Stimulated activated CD4-positive, alpha-beta T cell treated with anti-CD3 and anti-CD28 coated beads, Interleukin-15, amount 100 ng/mL, for 48 hours (primary cell): Measurements from ENCODE around the gene FOLR2.
"Not testable (repeated sequence)": the region's sequence is repeated elsewhere in the genome, so short reads cannot be mapped to it uniquely, and the experiment has no call there.

Source experiments
- DNase-seq, 2 donors: peaks; one replicate each; pipeline ENCODE4 v3.0.0-alpha.2; 2020; ENCODE audit warnings: low read depth in 2 of 2

FOLR2 gene

GRCh38 chr11:72240461-72241290 lies 24.1 kb downstream of the FOLR2 start:
- DNase-seq: no peak

- no peak for DNase-seq
These were observed 24.7 kb downstream of the FOLR2 start for GRCh38 chr11:72241291-72241781.

GRCh38 chr11:72242141-72242540 lies 25.5 kb downstream of the FOLR2 start:
- DNase-seq: no peak

GRCh38 chr11:72243173-72244059 lies 26.8 kb downstream of the FOLR2 start:
- no peak for DNase-seq

DNA sequence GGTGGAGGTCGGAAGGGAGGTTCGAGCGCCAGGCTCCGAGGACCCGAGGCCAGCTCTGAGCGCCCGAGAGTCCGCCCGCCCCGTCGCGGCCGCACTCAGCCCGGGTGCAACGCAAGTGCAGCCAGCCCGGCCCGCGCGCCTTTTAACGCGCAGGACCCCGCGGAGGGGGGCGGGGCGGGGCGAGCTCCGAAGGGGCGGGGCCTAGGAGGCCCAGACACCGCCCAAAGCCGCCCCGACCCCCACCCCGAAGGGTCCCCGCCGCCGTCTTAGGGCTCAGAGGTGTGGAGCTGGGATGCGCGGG lies 27.4 kb downstream of the FOLR2 start, which contains the start of gene PHOX2A:
TSS of gene PHOX2A (minus strand) at position 117 of the 301 bp plus-strand sequence. CDS start 172 bp downstream, outside the sequence.
- DNase-seq: no peak

DNA sequence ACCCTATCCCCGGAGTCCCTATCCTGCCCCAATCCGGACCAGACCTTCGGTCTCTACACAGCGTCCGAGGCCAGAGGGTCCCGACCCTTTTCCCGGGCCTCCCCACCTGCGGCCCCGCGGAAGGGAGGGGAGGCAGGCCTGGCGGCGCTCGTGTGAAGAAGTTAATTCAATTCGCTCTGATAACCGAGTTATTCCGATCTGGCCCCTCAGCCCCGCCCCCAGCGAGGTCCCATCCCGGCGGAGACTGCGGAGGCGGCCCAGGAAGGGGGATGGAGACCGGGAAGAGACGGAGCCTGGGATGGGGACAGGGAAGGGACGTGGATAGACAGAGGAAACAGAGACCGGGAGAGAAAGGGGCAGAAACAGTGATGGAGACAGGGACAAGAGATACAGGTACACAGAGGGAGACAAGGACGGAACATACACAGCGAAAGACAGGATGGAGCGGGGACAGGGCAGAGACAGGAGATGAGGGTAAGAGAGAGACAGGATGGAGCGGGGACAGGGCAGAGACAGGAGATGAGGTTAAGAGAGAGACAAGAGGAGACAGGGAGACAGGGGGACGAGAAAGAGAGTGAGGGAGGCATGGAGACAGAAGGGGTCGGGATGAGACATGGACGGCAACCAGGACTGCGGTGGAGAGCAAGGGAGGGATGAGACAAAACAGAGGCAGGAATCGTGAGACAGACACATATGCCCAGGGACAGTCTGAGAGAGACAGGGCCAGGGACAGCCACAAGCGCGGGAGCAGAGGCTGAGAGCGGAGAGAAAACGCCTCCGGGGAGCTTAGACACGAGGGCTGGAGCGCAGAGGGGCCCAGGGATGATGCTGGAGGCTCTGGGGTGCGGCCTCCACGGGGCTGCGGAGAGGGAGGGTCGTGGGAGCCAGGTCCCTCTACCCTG lies 28.0 kb downstream of the FOLR2 start:
- no peak for DNase-seq

- DNase-seq: no peak
These were observed 28.7 kb downstream of the FOLR2 start for GRCh38 chr11:72245263-72245816.

DNA sequence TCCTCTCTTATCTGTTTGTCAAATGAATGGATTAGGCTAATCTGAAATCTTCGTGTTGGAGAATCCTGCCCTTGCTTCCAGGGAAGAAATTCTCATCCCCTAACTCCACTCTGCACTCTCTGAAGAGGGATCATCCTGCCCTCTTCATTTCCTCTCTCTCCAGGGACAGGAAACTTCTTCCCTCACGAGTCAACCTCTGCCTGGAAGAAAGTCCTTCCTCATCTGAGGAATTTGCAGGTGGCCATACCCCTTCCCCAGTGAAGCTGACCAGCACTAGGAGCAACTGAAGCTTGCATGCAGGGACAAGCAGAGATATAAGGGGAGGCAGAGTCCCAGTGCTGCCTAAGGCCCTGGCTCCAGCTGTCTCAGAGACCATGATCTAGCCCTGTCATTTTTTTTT lies 31.0 kb downstream of the FOLR2 start:
- DNase-seq: no peak

- DNase-seq: no peak
These were observed 33.4 kb downstream of the FOLR2 start for GRCh38 chr11:72249961-72250360.

DNA sequence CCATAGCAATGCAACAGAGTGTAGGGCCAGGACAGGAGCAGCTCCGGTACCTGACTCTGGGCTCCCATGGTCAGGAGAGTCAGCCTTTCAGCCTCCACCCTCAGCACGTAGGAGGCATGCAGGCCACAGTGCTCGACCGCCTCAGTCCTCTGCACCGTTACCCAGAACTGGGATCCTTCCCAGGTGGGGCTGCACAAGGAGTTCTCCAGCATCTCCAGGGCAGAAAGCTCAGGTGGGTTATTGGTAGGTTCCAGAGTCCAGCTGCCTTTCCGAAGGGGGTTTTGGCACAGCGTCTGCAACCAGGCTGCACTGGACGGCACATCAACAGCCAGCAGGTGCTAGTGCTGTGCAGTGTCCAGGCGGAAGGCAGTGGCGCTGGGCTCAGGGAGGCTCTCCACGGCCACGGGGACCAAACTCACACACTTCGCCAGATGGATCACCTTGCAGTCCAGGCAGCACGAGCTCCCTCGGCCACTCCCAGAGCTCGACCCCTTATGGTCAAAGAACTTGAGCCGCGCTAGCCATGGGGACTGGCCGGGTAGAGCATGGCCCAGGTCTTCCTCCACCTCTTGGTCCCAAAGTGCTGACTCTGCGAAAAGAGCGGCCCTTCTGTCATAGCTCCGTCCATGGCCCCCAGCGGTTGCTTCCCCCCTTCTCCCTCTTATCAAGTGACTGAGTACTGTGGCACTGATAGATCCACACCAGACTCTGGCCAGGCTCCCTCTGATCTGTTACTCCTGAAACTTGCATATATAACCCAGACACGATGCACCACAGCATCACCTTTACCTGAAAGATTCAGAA lies 34.3 kb downstream of the FOLR2 start:
- no peak for DNase-seq

DNA sequence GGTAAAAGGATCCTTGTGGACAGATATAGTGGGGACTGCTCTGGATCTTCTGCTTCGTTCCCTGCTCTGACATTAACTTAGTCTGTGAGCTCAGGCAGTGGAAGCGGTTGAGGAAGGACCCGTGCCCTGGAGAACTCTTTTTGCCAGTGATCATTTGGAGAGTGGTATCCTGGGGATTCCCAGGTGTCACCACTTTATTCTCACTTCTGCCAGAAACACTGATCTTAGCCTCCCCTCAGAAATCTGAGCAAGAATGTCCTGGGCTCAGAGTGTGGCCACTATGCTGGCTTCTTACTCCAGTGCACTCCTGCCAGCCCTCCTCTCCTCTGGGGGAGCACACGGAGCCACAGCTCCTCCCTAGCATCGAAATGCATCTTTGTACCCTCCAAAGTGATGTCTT lies 35.0 kb downstream of the FOLR2 start:
- DNase-seq: no peak

GRCh38 chr11:72253392-72253791 lies 36.8 kb downstream of the FOLR2 start:
- no peak for DNase-seq

- DNase-seq: no peak
These were observed 37.9 kb downstream of the FOLR2 start for GRCh38 chr11:72254299-72254993.

DNA sequence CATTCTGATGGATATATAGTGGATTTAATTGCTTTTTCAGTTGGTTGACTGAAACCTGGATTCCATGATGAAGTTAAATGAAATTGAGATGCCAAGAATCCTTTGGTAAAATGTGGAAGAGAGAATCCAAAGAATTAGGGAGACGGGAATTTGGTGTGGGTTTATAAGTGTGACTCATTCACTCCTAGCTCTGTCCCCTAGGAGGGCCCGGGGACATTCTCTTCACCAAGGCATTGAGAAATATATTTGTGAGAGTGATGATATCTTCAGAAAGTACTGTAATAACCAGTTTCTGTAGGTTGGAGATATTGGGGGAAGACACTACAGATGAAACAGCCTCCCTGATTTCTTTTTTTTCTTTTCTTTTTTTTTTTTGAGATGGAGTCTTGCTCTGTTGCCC lies 41.0 kb downstream of the FOLR2 start:
- no peak for DNase-seq

DNA sequence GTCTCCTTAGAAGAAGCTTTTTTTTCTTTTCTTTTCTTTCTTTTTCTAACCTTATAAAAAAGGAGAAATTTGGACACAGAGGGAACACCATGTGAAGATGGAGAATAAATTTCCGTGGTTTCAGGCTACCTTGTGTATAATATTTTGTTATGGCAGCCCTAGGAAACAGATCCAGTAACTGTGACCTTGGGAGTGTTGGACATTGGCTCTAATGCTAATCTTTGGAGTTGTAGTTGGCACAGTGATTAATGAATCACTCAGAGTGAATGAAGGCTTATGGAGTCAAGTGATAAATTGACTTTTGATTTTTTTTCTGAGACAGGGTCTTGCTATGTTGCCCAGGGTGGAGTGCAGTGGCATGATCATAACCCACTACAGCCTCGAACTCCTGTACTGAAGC lies 42.9 kb downstream of the FOLR2 start:
- no peak for DNase-seq

DNA sequence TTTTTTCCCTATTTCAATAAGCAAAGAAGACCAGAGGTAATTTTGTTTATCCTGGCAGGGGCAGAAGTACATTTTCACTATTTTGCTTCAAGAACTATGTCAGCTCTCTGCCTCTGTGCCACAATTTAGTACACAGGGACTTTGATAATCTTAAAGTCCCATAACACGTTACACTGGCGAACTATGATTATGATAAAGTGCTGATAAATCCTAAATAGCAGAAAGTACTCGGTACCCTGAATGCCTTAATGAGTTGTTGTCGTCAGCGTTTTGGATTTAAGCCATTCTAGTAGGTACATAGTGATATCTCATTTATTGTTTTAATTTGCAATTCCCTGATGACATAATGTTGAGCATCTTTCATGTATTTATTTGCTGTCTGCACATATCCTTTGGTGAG lies 44.0 kb downstream of the FOLR2 start:
- no peak for DNase-seq

DNA sequence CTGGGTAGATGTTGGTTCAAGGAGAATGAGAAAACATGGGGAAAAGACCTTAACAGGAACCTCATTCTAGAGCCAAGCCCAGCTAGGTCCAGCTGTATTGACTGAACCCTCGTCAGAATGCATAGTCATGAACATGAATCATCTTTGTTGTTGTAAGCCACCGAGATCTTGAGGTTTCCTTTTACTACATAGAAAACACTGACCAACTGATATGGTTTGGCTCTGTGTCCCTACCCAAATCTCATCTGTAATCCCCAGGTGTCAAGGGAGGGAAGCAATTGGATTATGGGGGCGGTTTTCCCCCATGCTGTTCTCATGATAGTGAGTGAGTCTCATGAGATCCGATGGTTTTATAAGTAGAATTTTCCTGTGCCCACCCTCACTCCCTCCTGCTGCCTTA lies 46.8 kb downstream of the FOLR2 start:
- DNase-seq: no peak

GRCh38 chr11:72265951-72266350 lies 49.4 kb downstream of the FOLR2 start:
- no peak for DNase-seq

- not testable (repeated sequence) for DNase-seq
These were observed 50.4 kb downstream of the FOLR2 start for GRCh38 chr11:72266960-72267359.
